H9 (cell line): ENCODE measurements around the gene KIR3DL3. TPM values are rescaled to one million over a fixed set of nuclear protein-coding genes. Genes with fewer than 3 reads are reported as not detected.

ENCODE experiments used
- DNase-seq: peaks from one replicate; pipeline ENCODE4 v3.0.0-alpha.2; 2017
- H2AFZ ChIP-seq: one replicate; pipeline ENCODE4 v1.6.1; 2013; ENCODE audit warnings: mild to moderate bottlenecking, low read length, control low read depth, moderate library complexity
- H2AK5ac ChIP-seq: 2 replicates; pipeline ENCODE4 v1.6.1; 2013; ENCODE audit warnings: low read length, control low read depth, mixed read lengths; ENCODE audit not compliant: insufficient read length
- H2BK120ac ChIP-seq: one replicate; pipeline ENCODE4 v1.6.1; 2013; ENCODE audit warnings: low read depth, mild to moderate bottlenecking, low read length, control low read depth, inconsistent platforms; ENCODE audit not compliant: poor library complexity, severe bottlenecking
- H2BK12ac ChIP-seq: 2 replicates; pipeline ENCODE4 v1.6.1; 2013; ENCODE audit warnings: low read length, control low read depth, mixed read lengths, low read depth; ENCODE audit not compliant: insufficient read length
- H2BK15ac ChIP-seq: 2 replicates; pipeline ENCODE4 v1.6.1; 2013; ENCODE audit warnings: low read depth, low read length, control low read depth
- H2BK20ac ChIP-seq: one replicate; pipeline ENCODE4 v1.6.1; 2013; ENCODE audit warnings: low read depth, mild to moderate bottlenecking, low read length, control low read depth, inconsistent platforms; ENCODE audit not compliant: poor library complexity, severe bottlenecking
- H2BK5ac ChIP-seq: 2 replicates; pipeline ENCODE4 v1.6.1; 2013; ENCODE audit warnings: low read length, control low read depth, mixed read lengths; ENCODE audit not compliant: insufficient read length
- H3K14ac ChIP-seq: 2 replicates; pipeline ENCODE4 v1.6.1; 2013; ENCODE audit warnings: low read length, control low read depth; ENCODE audit not compliant: insufficient read depth
- H3K18ac ChIP-seq: 2 replicates; pipeline ENCODE4 v1.6.1; 2013; ENCODE audit warnings: low read depth, mild to moderate bottlenecking, mixed read lengths, low read length, control low read depth; ENCODE audit not compliant: insufficient read length
- H3K23ac ChIP-seq: 2 replicates; pipeline ENCODE4 v1.6.1; 2013; ENCODE audit warnings: low read length, control low read depth, mixed read lengths, low read depth; ENCODE audit not compliant: insufficient read length
- H3K23me2 ChIP-seq: 2 replicates; pipeline ENCODE4 v1.6.1; 2013; ENCODE audit warnings: low read depth, mild to moderate bottlenecking, mixed read lengths, low read length, control low read depth; ENCODE audit not compliant: insufficient read length, poor library complexity, severe bottlenecking
- H3K27ac ChIP-seq: 2 replicates; pipeline ENCODE4 v1.5.1; 2013; ENCODE audit warnings: low read length, control low read depth, mixed read lengths, low read depth; ENCODE audit not compliant: insufficient read length
- H3K27me3 ChIP-seq: 2 replicates; pipeline ENCODE4 v1.6.1; 2013; ENCODE audit warnings: low read length, control low read depth, inconsistent platforms; ENCODE audit not compliant: insufficient read depth
- H3K4ac ChIP-seq: 2 replicates; pipeline ENCODE4 v1.6.1; 2013; ENCODE audit warnings: low read depth, mild to moderate bottlenecking, control low read depth, inconsistent platforms, low read length, moderate library complexity
- H3K4me1 ChIP-seq: 2 replicates; pipeline ENCODE4 v1.6.1; 2013; ENCODE audit warnings: low read length, control low read depth, inconsistent platforms; ENCODE audit not compliant: insufficient read depth
- H3K4me2 ChIP-seq: 2 replicates; pipeline ENCODE4 v1.6.1; 2013; ENCODE audit warnings: low read length, control low read depth, mixed read lengths; ENCODE audit not compliant: insufficient read length, insufficient read depth
- H3K56ac ChIP-seq: 2 replicates; pipeline ENCODE4 v1.6.1; 2013; ENCODE audit warnings: low read depth, mild to moderate bottlenecking, mixed read lengths, low read length, control low read depth; ENCODE audit not compliant: insufficient read length
- H3K79me1 ChIP-seq: 2 replicates; pipeline ENCODE4 v1.6.1; 2013; ENCODE audit warnings: low read depth, mild to moderate bottlenecking, moderate library complexity, low read length, control low read depth, inconsistent platforms; ENCODE audit not compliant: insufficient read depth, poor library complexity, severe bottlenecking
- H3K79me2 ChIP-seq: 2 replicates; pipeline ENCODE4 v1.6.1; 2013; ENCODE audit warnings: low read length, control low read depth, inconsistent platforms; ENCODE audit not compliant: insufficient read depth
- H3K9ac ChIP-seq: 2 replicates; pipeline ENCODE4 v1.6.1; 2013; ENCODE audit warnings: low read length, control low read depth, mixed read lengths; ENCODE audit not compliant: insufficient read length; ENCODE audit errors: extremely low read depth
- H3K9me3 ChIP-seq: one replicate; pipeline ENCODE4 v1.6.1; 2013; ENCODE audit warnings: low read depth, low read length, inconsistent platforms; ENCODE audit not compliant: control insufficient read depth
- H3T11ph ChIP-seq: one replicate; pipeline ENCODE4 v1.6.1; 2013; ENCODE audit warnings: mild to moderate bottlenecking, low read length, control low read depth, inconsistent platforms
- H4K20me1 ChIP-seq: one replicate; pipeline ENCODE4 v1.6.1; 2013; ENCODE audit not compliant: control insufficient read depth, insufficient read length, insufficient read depth
- H4K5ac ChIP-seq: 2 replicates; pipeline ENCODE4 v1.6.1; 2013; ENCODE audit warnings: low read depth, mild to moderate bottlenecking, mixed read lengths, low read length, control low read depth; ENCODE audit not compliant: insufficient read length
- H4K8ac ChIP-seq: replicated peaks from 2 replicates; pipeline ENCODE4 v1.6.1; 2013; ENCODE audit warnings: low read length, control low read depth, mixed read lengths, low read depth; ENCODE audit not compliant: insufficient read length
- H4K91ac ChIP-seq: 2 replicates; pipeline ENCODE4 v1.6.1; 2013; ENCODE audit warnings: low read depth, mild to moderate bottlenecking, moderate library complexity, mixed read lengths, low read length, control low read depth; ENCODE audit not compliant: insufficient read length
- H3K27ac Mint-ChIP-seq, 3 experiments: 2 replicates in 2 of 3; 3 replicates in 1 of 3; pipeline ENCODE4 v1.8.0; 2020 to 2021; ENCODE audit warnings: mixed read lengths in 3 of 3, mild to moderate bottlenecking in 1 of 3, moderate library complexity in 1 of 3
- H3K27me3 Mint-ChIP-seq: 2 replicates; pipeline ENCODE4 v1.8.0; 2021; ENCODE audit warnings: low read depth, mild to moderate bottlenecking, moderate library complexity, mixed read lengths
- H3K36me3 Mint-ChIP-seq, 3 experiments: 2 replicates in 2 of 3; 3 replicates in 1 of 3; pipeline ENCODE4 v1.8.0; 2020 to 2021; ENCODE audit warnings: low read depth in 3 of 3, mixed read lengths in 3 of 3; ENCODE audit not compliant: insufficient read depth in 1 of 3
- H3K4me1 Mint-ChIP-seq, 2 experiments: 2 replicates each; pipeline ENCODE4 v1.8.0; 2020; ENCODE audit warnings: mixed read lengths in 2 of 2
- H3K4me3 Mint-ChIP-seq, 2 experiments: 2 replicates in 1 of 2; 3 replicates in 1 of 2; pipeline ENCODE4 v1.8.0; 2020 to 2021; ENCODE audit warnings: mild to moderate bottlenecking in 2 of 2, mixed read lengths in 2 of 2, moderate library complexity in 1 of 2
- H3K9me3 Mint-ChIP-seq, 2 experiments: 2 replicates in 1 of 2; 3 replicates in 1 of 2; pipeline ENCODE4 v1.8.0; 2020; ENCODE audit warnings: mild to moderate bottlenecking in 2 of 2, mixed read lengths in 2 of 2, moderate library complexity in 1 of 2
- WGBS: extraction: QIAGEN DNeasy Blood & Tissue Kit; methylation state at CpG from one replicate; pipeline ENCODE4 v1.1.7; 2013; ENCODE audit warnings: missing lambda C conversion rate, low lambda C conversion rate, mixed read lengths; ENCODE audit not compliant: insufficient read length; ENCODE audit errors: extremely low coverage; 5-methylcytosine and 5-hydroxymethylcytosine counted together
- total RNA-seq: library from RNA; stranded (reverse); gene quantifications from 2 replicates; pipeline ENCODE4 v1.2.1, GENCODE V29; 2021
- TF ChIP-seq, protein P1 (sequence below): fragments of 200-600 bp; sonication (generic); conservative IDR thresholded peaks from 3 replicates; pipeline ENCODE4 v1.8.0; 2021; ENCODE audit warnings: antibody characterized with exemption, mild to moderate bottlenecking

Gene KIR3DL3
- total RNA-seq, 1 experiment from 2014 or later, result not detected

DNA sequence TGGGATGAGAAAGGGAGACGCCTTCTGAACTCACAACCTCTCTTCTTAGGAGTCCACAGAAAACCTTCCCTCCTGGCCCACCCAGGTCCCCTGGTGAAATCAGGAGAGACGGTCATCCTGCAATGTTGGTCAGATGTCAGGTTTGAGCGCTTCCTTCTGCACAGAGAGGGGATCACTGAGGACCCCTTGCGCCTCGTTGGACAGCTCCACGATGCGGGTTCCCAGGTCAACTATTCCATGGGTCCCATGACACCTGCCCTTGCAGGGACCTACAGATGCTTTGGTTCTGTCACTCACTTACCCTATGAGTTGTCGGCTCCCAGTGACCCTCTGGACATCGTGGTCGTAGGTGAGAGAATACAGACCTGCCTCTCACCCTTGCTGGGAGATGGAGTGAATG lies 3.3 kb downstream of the KIR3DL3 start:
- Histone ChIP-seq H4K20me1 (no peaks in the 10 kb centered on the region), H3K14ac (no peak overlapping the region), H3K18ac (no peak overlapping the region), H3K23ac (no peak overlapping the region), H2BK120ac (no peak overlapping the region), H3K56ac (no peak overlapping the region), H2AK5ac (no peak overlapping the region), H4K91ac (no peak overlapping the region), H2AFZ (no peak overlapping the region), H3K9ac (no peak overlapping the region), H2BK15ac (no peak overlapping the region), H2BK5ac (no peak overlapping the region), H3K4me1 (no peaks in the 10 kb centered on the region), H2BK20ac (no peak overlapping the region), H4K8ac (no peak overlapping the region), H4K5ac (no peak overlapping the region), H3K4ac (no peak overlapping the region), H3K27ac (no peak overlapping the region), H3K9me3 (peaks cover 89% of the 10 kb centered on the region), H3K27me3 (no peaks in the 10 kb centered on the region), H3T11ph (no peak overlapping the region), H2BK12ac (no peak overlapping the region), H3K4me2 (no peak overlapping the region), H3K79me2 (no peaks in the 10 kb centered on the region), H3K23me2 (no peaks in the 10 kb centered on the region), H3K79me1 (no peaks in the 10 kb centered on the region)
- Mint-ChIP-seq H3K27me3 (peaks cover 9% of the 10 kb centered on the region), H3K4me3 (no peak overlapping the region), H3K36me3 (peaks cover 21 to 51% (median 25%) of the 10 kb centered on the region in 3 experiments), H3K27ac (no peak overlapping the region), H3K9me3 (peaks cover 95 to 98% of the 10 kb centered on the region in 2 experiments), H3K4me1 (no peaks in the 10 kb centered on the region)
- no CpG with 5 or more reads among the region's 10 CpGs for WGBS
- TF ChIP-seq, protein P1, sequence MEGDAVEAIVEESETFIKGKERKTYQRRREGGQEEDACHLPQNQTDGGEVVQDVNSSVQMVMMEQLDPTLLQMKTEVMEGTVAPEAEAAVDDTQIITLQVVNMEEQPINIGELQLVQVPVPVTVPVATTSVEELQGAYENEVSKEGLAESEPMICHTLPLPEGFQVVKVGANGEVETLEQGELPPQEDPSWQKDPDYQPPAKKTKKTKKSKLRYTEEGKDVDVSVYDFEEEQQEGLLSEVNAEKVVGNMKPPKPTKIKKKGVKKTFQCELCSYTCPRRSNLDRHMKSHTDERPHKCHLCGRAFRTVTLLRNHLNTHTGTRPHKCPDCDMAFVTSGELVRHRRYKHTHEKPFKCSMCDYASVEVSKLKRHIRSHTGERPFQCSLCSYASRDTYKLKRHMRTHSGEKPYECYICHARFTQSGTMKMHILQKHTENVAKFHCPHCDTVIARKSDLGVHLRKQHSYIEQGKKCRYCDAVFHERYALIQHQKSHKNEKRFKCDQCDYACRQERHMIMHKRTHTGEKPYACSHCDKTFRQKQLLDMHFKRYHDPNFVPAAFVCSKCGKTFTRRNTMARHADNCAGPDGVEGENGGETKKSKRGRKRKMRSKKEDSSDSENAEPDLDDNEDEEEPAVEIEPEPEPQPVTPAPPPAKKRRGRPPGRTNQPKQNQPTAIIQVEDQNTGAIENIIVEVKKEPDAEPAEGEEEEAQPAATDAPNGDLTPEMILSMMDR, result no peak
- no peak for DNase-seq
